ENCODE data around the gene ODF2L.
A peak's percentile ranks its signal among the peaks of the same experiment; 100 is the strongest.
"Not testable (repeated sequence)": the region's sequence is repeated elsewhere in the genome, so short reads cannot be mapped to it uniquely, and the experiment has no call there.

The ODF2L gene

GRCh38 chr1:86380257-86380861 is 15.8 kb downstream of the ODF2L start:
- no peak for TF ChIP-seq JUND (IDR thresholded peaks at IDR 0.05; ENCODE audit: low read depth)
- in situ Hi-C loops (cut with HindIII; ENCODE audit: low pct_unique_long_range_greater_than_20kb, low sequenced_read_pairs): no loop called here
- DNase-seq (ENCODE audit: low read depth in 1 of 2, low spot score in 1 of 2): peak; percentile 18 to 76

DNA sequence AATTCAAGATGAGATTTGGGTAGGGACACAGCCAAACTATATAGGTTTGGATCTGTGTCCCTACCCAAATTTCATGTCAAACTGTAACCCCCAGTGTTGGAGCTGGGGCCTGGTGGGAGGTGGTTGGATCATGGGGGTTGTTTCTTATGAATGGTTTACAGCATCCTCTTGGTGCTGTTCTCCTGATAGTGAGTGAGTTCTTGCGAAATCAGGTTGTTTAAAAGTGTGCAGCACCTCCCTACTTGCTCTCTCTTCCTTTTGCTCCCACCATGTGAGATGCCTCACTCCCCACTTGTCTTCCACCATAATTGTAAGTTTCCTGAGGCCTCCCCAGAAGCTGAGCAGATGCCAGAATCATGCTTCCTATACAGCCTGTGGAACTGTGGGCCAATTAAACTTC is 17.3 kb downstream of the ODF2L start:
- in situ Hi-C loops (cut with HindIII; ENCODE audit: low pct_unique_long_range_greater_than_20kb, low sequenced_read_pairs): no loop called here
- TF ChIP-seq JUND (IDR thresholded peaks at IDR 0.05; ENCODE audit: low read depth): no peak
- no peak for DNase-seq (ENCODE audit: low read depth in 1 of 2, low spot score in 1 of 2)

DNA sequence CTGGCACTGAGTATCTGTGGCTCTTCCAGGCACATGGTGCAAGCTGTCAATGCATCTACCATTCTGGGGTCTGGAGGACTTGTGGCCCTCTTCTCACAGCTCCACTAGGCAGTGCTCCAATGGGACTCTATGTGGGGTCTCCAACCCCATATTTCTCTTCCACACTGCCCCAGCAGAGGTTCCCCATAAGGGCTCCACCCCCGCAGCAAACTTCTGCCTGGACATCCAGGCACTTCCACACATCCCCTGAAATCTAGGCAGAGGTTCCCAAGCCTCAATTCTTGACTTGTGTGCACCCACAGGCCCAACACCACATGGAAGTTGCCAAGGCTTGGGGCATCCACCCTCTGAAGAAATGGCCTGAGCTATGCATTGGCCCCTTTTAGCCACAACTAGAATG is 18.8 kb downstream of the ODF2L start:
- in situ Hi-C loops (cut with HindIII; ENCODE audit: low pct_unique_long_range_greater_than_20kb, low sequenced_read_pairs): no loop called here
- no peak for TF ChIP-seq JUND (IDR thresholded peaks at IDR 0.05; ENCODE audit: low read depth)
- DNase-seq (ENCODE audit: low read depth in 1 of 2, low spot score in 1 of 2): no peak

GRCh38 chr1:86375688-86376087 is 20.4 kb downstream of the ODF2L start:
- no peak for DNase-seq (ENCODE audit: low read depth in 1 of 2, low spot score in 1 of 2)
- in situ Hi-C loops (cut with HindIII; ENCODE audit: low pct_unique_long_range_greater_than_20kb, low sequenced_read_pairs): no loop called here
- TF ChIP-seq JUND (IDR thresholded peaks at IDR 0.05; ENCODE audit: low read depth): no peak

DNA sequence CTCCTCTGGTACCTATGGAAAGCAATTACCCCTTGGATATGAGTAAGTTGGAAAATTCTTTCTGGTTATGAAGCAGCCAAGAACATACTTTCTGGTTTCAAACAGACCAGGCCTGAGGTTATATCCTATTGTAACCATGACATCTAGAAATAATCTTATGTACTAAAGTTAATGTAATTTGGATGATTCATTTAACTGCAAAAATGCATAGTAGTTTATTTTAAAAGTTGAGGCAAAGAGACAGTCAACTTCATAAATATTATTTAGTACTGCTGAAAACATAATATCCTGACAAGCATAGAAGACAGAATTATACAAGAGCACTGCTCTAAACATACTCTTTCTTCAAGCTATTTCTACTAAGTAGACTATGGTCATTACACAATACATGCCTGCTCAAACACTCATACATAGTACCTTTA is 25.5 kb downstream of the ODF2L start:
- in situ Hi-C loops (cut with HindIII; ENCODE audit: low pct_unique_long_range_greater_than_20kb, low sequenced_read_pairs): no loop called here
- DNase-seq (ENCODE audit: low read depth in 1 of 2, low spot score in 1 of 2): no peak
- TF ChIP-seq JUND (IDR thresholded peaks at IDR 0.05; ENCODE audit: low read depth): no peak

DNA sequence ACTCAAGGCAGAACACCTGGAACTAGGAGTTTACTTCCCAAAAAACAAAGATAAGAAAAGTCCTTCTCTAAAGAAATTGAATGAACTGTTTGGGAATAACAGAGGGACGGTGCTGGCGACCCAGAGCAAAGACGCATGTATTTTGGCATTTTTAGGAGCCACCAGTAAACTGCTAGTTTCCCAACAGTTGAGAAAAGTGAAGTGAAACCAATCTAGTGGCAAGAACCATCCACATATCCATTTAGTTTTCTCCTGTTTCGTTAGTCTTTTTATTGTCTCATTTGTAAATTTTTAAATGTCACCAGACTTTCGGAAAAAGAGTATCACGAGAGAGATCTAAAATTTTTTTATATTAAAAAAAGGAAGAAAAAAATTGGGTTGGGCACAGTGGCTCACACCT is 30.2 kb downstream of the ODF2L start:
- in situ Hi-C loops (cut with HindIII; ENCODE audit: low pct_unique_long_range_greater_than_20kb, low sequenced_read_pairs): no loop called here
- no peak for TF ChIP-seq JUND (IDR thresholded peaks at IDR 0.05; ENCODE audit: low read depth)
- DNase-seq (ENCODE audit: low read depth in 1 of 2, low spot score in 1 of 2): no peak

- in situ Hi-C loops (cut with HindIII; ENCODE audit: low pct_unique_long_range_greater_than_20kb, low sequenced_read_pairs): no loop called here
- no peak for DNase-seq (ENCODE audit: low read depth in 1 of 2, low spot score in 1 of 2)
- no peak for TF ChIP-seq JUND (IDR thresholded peaks at IDR 0.05; ENCODE audit: low read depth)
Observed at GRCh38 chr1:86362807-86363206, 33.3 kb downstream of the ODF2L start.

DNA sequence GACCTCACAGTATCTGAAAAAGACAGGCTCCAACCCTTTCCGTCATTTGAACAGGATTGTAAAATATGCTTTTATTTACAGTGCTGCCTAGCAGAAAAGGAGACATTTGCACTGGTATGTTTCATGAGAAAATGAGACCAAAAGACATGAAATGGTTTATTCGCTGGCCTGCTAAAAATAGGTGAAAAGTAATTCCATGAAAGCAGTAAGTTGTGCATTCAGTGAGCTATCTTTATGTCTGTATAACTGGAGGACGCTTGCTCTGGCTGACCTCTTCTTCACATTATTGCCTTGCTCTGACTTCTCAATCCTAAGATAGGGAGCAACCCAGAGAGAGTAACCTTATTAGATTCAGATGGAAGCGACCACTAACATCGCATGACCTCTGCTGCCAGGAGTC is 38.3 kb downstream of the ODF2L start:
- DNase-seq (ENCODE audit: low read depth in 1 of 2, low spot score in 1 of 2): no peak
- in situ Hi-C loops (cut with HindIII; ENCODE audit: low pct_unique_long_range_greater_than_20kb, low sequenced_read_pairs): no loop called here
- TF ChIP-seq JUND (IDR thresholded peaks at IDR 0.05; ENCODE audit: low read depth): no peak

- in situ Hi-C loops (cut with HindIII; ENCODE audit: low pct_unique_long_range_greater_than_20kb, low sequenced_read_pairs): no loop called here
- peak in 1 of 2 experiments; percentile 6 for DNase-seq (ENCODE audit: low read depth in 1 of 2, low spot score in 1 of 2)
- no peak for TF ChIP-seq JUND (IDR thresholded peaks at IDR 0.05; ENCODE audit: low read depth)
Observed at GRCh38 chr1:86356247-86356646, 39.9 kb downstream of the ODF2L start.

DNA sequence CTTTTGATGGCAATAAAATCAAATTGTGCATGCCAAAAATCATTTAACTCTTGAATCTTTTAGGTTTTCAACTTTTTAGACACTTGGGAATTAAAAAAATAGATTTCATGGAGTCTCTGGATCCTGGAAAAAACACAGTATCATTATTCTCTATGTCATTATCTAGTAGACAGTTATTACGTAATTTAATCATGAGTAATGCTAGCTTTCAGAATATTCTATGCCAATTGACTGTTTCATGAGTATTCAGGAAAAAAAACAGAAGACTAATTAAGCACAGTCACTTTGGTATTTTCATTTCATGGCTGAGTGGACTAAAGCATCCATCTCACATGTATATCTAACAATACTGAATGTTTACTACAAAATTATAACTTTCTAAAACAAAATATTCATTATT is 44.0 kb downstream of the ODF2L start:
- in situ Hi-C loops (cut with HindIII; ENCODE audit: low pct_unique_long_range_greater_than_20kb, low sequenced_read_pairs): no loop called here
- DNase-seq (ENCODE audit: low read depth in 1 of 2, low spot score in 1 of 2): no peak
- TF ChIP-seq JUND (IDR thresholded peaks at IDR 0.05; ENCODE audit: low read depth): no peak

DNA sequence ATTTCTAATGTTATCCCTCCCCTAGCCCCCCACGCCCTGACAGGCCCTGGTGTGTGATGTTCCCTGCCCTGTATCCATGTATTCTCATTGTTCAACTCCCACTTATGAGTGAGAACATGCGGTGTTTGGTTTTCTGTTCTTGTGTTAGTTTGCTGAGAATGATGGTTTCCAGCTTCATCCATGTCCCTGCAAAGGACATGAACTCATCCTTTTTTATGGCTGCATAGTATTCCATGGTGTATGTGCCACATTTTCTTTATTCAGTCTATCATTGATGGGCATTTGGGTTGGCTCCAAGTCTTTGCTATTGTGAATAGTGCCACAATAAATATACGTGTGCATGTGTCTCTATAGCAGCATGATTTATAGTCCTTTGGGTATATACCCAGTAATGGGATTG is 45.9 kb downstream of the ODF2L start:
- DNase-seq (ENCODE audit: low read depth in 1 of 2, low spot score in 1 of 2); in situ Hi-C loops (cut with HindIII; ENCODE audit: low pct_unique_long_range_greater_than_20kb, low sequenced_read_pairs): not testable (repeated sequence)

DNA sequence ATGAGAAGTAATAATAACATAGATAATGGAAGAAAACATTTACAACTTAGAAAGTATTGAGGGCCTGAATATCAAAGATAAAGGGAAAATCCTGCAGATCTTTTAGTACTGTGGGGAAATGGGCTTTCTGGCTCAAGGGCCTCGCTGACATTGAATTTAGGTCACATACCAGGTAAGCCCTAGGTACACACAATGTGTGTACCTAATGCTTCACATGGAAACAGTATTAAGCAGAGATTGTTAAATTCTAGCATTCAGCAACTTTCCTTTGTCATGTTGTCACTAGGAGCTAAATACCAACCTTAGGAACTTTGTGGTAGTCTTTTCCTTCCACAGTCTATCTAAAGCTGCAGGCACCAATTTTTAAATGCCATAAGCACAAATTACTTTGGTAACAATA is 49.7 kb downstream of the ODF2L start:
- no peak for DNase-seq (ENCODE audit: low read depth in 1 of 2, low spot score in 1 of 2)
- no peak for TF ChIP-seq JUND (IDR thresholded peaks at IDR 0.05; ENCODE audit: low read depth)
- in situ Hi-C loops (cut with HindIII; ENCODE audit: low pct_unique_long_range_greater_than_20kb, low sequenced_read_pairs): no loop called here

DNA sequence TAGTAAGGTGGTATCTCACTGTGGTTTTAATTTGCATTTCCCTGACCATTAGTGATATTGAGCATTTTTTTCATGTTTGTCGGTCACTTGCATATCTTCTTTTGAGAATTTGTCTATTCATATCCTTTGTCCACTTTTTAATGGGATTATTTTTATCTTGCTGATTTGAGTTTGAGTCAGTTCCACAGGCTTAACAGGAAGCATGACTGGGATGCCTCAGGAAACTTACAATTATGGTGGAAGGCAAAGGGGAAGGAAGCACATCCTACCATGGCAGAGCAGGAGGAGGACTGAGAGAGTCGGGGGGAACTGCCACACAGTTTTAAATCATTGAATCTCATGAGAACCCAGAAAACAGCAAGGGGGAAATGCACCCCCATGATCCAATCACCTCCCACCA is 51.1 kb downstream of the ODF2L start:
- no peak for DNase-seq (ENCODE audit: low read depth in 1 of 2, low spot score in 1 of 2)
- no peak for TF ChIP-seq JUND (IDR thresholded peaks at IDR 0.05; ENCODE audit: low read depth)
- in situ Hi-C loops (cut with HindIII; ENCODE audit: low pct_unique_long_range_greater_than_20kb, low sequenced_read_pairs): no loop called here

GRCh38 chr1:86339906-86340305 is 56.2 kb downstream of the ODF2L start:
- no peak for DNase-seq (ENCODE audit: low read depth in 1 of 2, low spot score in 1 of 2)
- in situ Hi-C loops (cut with HindIII; ENCODE audit: low pct_unique_long_range_greater_than_20kb, low sequenced_read_pairs): no loop called here
- TF ChIP-seq JUND (IDR thresholded peaks at IDR 0.05; ENCODE audit: low read depth): no peak
